Keratinocyte (primary cell): ENCODE measurements around the gene TMEM19.

ENCODE experiments used
- EZH2 ChIP-seq: IDR thresholded peaks from one replicate; pipeline ENCODE4 v1.6.1; 2012; ENCODE audit warnings: inconsistent platforms, mild to moderate bottlenecking, low read length, moderate library complexity
- TF ChIP-seq, protein P1 (sequence below), 3 experiments: IDR thresholded peaks in 1 of 3; conservative IDR thresholded peaks in 1 of 3; optimal IDR thresholded peaks in 1 of 3; 2 replicates in 2 of 3; 3 replicates in 1 of 3; pipeline versions ENCODE3 to v1.5.1; 2011; ENCODE audit warnings: low read length in 3 of 3, mild to moderate bottlenecking in 3 of 3, moderate library complexity in 2 of 3, control low read depth in 1 of 3, inconsistent platforms in 1 of 3; ENCODE audit not compliant: insufficient read depth in 2 of 3; ENCODE audit errors: extremely low read depth in 1 of 3

DNA sequence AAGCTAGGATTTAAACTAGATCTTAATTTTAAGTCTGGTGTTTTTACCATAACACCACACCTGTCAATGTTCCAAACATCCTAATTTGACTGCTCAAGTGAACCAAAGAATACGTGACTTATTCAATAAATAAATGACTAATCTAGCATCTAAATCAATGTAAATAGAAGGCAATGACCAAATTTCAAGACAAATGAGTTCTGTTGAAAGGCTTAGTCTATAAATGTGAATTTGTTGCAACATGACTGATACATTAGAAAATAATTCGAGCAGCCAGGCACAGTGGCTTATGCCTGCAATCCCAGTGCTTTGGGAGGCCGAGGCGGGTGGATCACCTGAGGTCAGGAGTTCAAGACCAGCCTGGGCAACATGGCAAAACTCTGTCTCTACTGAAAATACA, 37.3 kb upstream of the TMEM19 start:
- TF ChIP-seq, protein P1, sequence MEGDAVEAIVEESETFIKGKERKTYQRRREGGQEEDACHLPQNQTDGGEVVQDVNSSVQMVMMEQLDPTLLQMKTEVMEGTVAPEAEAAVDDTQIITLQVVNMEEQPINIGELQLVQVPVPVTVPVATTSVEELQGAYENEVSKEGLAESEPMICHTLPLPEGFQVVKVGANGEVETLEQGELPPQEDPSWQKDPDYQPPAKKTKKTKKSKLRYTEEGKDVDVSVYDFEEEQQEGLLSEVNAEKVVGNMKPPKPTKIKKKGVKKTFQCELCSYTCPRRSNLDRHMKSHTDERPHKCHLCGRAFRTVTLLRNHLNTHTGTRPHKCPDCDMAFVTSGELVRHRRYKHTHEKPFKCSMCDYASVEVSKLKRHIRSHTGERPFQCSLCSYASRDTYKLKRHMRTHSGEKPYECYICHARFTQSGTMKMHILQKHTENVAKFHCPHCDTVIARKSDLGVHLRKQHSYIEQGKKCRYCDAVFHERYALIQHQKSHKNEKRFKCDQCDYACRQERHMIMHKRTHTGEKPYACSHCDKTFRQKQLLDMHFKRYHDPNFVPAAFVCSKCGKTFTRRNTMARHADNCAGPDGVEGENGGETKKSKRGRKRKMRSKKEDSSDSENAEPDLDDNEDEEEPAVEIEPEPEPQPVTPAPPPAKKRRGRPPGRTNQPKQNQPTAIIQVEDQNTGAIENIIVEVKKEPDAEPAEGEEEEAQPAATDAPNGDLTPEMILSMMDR (optimal IDR thresholded peaks at IDR 0.05 in 1 of 3, IDR thresholded peaks at IDR 0.05 in 1 of 3, conservative IDR thresholded peaks at IDR 0.05 in 1 of 3; ENCODE audit: extremely low read depth in 1 of 3, insufficient read depth in 2 of 3, low read length in 3 of 3): no peak
- TF ChIP-seq EZH2: no peak
